ENCODE results near the gene TOM1L2. TPM values are rescaled to one million over a fixed set of nuclear protein-coding genes. Genes with fewer than 3 reads are reported as not detected.

The TOM1L2 gene
- polyA plus RNA-seq, 1 donor from 2014 or later, result 40.9 TPM

DNA sequence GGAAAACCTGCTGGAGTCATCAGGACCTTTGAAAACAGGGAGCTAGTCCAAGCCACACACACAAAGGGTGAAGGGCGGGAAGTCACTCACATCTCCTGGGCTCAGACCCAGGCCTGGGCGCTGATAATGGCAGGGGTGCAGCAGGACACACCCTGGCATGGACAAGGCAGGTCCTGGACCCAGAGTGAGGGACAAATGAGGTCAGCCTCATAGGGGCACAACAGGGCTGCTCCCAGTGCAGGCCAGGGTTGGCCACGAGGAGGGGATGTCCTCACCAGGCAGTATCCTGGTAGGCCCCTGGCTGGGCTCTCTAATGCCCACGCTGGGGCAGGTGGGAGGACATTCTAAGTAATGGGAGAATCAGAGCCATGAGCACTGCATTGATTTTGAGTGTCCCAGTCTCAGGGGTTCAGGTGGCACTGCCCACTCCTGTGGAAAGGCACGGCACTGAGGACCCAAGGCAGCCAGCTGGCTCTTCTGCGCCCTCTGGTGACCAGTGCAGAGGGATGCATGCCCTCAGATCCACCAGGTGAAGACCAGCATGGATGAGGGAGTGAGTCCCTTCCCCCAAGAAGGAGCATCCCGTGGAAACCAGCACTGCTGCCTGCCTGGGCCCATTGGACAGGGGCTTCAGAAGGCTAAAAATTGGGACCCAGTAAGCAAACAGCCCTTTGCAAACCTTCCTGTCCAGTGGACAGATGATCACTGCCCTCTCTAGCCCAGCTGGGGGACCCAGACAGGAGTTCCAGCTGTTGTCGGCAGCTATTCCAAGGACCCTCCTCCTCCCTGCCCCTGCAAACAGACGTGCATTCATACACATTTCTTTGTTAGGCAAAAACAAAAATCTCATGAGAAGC lies 112.1 kb downstream of the TOM1L2 start:
- H4K20me1 ChIP-seq (ENCODE audit: insufficient read depth), result no peaks in the 10 kb centered on the region

DNA sequence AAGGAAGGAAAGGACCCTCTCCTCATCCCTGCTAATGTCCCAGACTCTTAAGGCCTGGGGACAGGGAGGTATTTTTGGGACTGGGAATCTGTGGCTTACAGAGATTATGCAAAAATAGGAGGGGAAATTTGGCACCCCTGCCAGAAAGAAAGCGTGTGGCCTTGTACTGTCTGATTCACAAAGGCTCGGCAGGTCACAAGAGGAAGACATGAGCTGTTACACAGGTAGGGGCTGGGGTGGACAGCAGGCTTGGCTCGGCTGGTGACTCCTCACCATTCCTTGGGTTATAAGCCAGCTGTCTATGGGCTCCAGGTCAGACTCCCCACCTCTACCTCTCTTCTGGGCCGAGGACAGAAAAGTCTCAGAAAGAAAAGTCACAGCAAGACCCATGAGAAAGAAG lies 114.7 kb downstream of the TOM1L2 start:
- Histone ChIP-seq H2AFZ (ENCODE audit: low read depth, low read length) (no peak overlapping the region), H3K9me2 (ENCODE audit: insufficient read depth, low read length) (no peaks in the 10 kb centered on the region), H3K4me2 (ENCODE audit: low read length) (no peak overlapping the region), H3F3A (ENCODE audit: insufficient read depth, low read length, poor library complexity, severe bottlenecking) (no peaks in the 10 kb centered on the region), H3K79me2 (replicated peaks; ENCODE audit: insufficient read depth, low read length) (no peaks in the 10 kb centered on the region), H3K4me3 (ENCODE audit: low read length) (no peak overlapping the region), H3K36me3 (ENCODE audit: insufficient read depth, low read length) (no peaks in the 10 kb centered on the region), H3K27ac (ENCODE audit: low read length) (no peak overlapping the region), H4K20me1 (ENCODE audit: insufficient read depth) (no peaks in the 10 kb centered on the region), H3K9me3 (ENCODE audit: low read length) (no peaks in the 10 kb centered on the region), H3K9ac (ENCODE audit: low read length) (no peak overlapping the region), H3K27me3 (ENCODE audit: insufficient read depth, low read depth, low read length) (no peaks in the 10 kb centered on the region)
- no peak for TF ChIP-seq POLR2AphosphoS5 (IDR thresholded peaks at IDR 0.05)

More for the DNA sequence above, 112.1 kb downstream of the TOM1L2 start:
- no peaks in the 10 kb centered on the region for H3K36me3 ChIP-seq (ENCODE audit: insufficient read depth, low read length)
- H3K79me2 ChIP-seq (replicated peaks; ENCODE audit: insufficient read depth, low read length), result no peaks in the 10 kb centered on the region
- no peak overlapping the region for H3K27ac ChIP-seq (ENCODE audit: low read length)
- TF ChIP-seq POLR2AphosphoS5 (IDR thresholded peaks at IDR 0.05), result no peak
- peak; percentile 88 for TF ChIP-seq RAD21 (conservative IDR thresholded peaks at IDR 0.05)
- TF ChIP-seq SMC3 (conservative IDR thresholded peaks at IDR 0.05; ENCODE audit: poor library complexity), result peak; percentile 94
- TF ChIP-seq, protein P1, sequence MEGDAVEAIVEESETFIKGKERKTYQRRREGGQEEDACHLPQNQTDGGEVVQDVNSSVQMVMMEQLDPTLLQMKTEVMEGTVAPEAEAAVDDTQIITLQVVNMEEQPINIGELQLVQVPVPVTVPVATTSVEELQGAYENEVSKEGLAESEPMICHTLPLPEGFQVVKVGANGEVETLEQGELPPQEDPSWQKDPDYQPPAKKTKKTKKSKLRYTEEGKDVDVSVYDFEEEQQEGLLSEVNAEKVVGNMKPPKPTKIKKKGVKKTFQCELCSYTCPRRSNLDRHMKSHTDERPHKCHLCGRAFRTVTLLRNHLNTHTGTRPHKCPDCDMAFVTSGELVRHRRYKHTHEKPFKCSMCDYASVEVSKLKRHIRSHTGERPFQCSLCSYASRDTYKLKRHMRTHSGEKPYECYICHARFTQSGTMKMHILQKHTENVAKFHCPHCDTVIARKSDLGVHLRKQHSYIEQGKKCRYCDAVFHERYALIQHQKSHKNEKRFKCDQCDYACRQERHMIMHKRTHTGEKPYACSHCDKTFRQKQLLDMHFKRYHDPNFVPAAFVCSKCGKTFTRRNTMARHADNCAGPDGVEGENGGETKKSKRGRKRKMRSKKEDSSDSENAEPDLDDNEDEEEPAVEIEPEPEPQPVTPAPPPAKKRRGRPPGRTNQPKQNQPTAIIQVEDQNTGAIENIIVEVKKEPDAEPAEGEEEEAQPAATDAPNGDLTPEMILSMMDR (IDR thresholded peaks at IDR 0.05; ENCODE audit: poor library complexity, severe bottlenecking), result peak; percentile 90
- no peak overlapping the region for H3K4me2 ChIP-seq (ENCODE audit: low read length)
- H3K4me3 ChIP-seq (ENCODE audit: low read length), result no peak overlapping the region
- H3K9ac ChIP-seq (ENCODE audit: low read length), result no peak overlapping the region
- H3K27me3 ChIP-seq (ENCODE audit: insufficient read depth, low read depth, low read length), result no peaks in the 10 kb centered on the region
- no peak overlapping the region for H2AFZ ChIP-seq (ENCODE audit: low read depth, low read length)
- no peaks in the 10 kb centered on the region for H3K9me2 ChIP-seq (ENCODE audit: insufficient read depth, low read length)
- no peaks in the 10 kb centered on the region for H3F3A ChIP-seq (ENCODE audit: insufficient read depth, low read length, poor library complexity, severe bottlenecking)
- no peaks in the 10 kb centered on the region for H3K9me3 ChIP-seq (ENCODE audit: low read length)

DNA sequence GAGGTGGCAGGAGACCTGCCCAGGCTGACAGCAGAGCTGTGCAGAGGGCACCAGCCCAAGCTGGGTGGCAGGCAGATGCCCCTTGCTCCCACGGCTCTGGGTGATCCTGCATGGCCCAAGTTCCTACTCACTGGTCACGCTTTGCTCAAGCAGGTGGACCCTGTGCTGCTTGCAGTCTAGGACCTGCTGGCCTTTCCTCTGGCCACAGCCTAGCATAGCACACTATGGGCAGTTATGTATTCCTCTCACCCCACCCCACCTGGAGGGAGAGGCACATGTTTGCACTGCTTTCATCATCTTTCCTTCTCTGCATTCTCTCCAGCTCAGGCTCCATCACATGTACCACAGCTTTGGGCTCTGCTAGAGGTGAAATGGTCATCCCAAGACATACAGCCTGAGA lies 115.8 kb downstream of the TOM1L2 start:
- Histone ChIP-seq H2AFZ (ENCODE audit: low read depth, low read length) (no peak overlapping the region), H3K9me2 (ENCODE audit: insufficient read depth, low read length) (no peaks in the 10 kb centered on the region), H3K4me3 (ENCODE audit: low read length) (no peak overlapping the region), H3K4me2 (ENCODE audit: low read length) (no peak overlapping the region), H3K9ac (ENCODE audit: low read length) (no peak overlapping the region), H3K79me2 (replicated peaks; ENCODE audit: insufficient read depth, low read length) (no peaks in the 10 kb centered on the region), H3F3A (ENCODE audit: insufficient read depth, low read length, poor library complexity, severe bottlenecking) (no peaks in the 10 kb centered on the region), H3K9me3 (ENCODE audit: low read length) (no peaks in the 10 kb centered on the region), H4K20me1 (ENCODE audit: insufficient read depth) (no peaks in the 10 kb centered on the region), H3K36me3 (ENCODE audit: insufficient read depth, low read length) (no peaks in the 10 kb centered on the region), H3K27ac (ENCODE audit: low read length) (no peak overlapping the region), H3K27me3 (ENCODE audit: insufficient read depth, low read depth, low read length) (no peaks in the 10 kb centered on the region)
- TF ChIP-seq, protein P2, sequence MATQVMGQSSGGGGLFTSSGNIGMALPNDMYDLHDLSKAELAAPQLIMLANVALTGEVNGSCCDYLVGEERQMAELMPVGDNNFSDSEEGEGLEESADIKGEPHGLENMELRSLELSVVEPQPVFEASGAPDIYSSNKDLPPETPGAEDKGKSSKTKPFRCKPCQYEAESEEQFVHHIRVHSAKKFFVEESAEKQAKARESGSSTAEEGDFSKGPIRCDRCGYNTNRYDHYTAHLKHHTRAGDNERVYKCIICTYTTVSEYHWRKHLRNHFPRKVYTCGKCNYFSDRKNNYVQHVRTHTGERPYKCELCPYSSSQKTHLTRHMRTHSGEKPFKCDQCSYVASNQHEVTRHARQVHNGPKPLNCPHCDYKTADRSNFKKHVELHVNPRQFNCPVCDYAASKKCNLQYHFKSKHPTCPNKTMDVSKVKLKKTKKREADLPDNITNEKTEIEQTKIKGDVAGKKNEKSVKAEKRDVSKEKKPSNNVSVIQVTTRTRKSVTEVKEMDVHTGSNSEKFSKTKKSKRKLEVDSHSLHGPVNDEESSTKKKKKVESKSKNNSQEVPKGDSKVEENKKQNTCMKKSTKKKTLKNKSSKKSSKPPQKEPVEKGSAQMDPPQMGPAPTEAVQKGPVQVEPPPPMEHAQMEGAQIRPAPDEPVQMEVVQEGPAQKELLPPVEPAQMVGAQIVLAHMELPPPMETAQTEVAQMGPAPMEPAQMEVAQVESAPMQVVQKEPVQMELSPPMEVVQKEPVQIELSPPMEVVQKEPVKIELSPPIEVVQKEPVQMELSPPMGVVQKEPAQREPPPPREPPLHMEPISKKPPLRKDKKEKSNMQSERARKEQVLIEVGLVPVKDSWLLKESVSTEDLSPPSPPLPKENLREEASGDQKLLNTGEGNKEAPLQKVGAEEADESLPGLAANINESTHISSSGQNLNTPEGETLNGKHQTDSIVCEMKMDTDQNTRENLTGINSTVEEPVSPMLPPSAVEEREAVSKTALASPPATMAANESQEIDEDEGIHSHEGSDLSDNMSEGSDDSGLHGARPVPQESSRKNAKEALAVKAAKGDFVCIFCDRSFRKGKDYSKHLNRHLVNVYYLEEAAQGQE (IDR thresholded peaks at IDR 0.05; ENCODE audit: borderline replicate concordance), result no peak
- TF ChIP-seq POLR2AphosphoS5 (IDR thresholded peaks at IDR 0.05) (no peak), EZH2 (IDR thresholded peaks at IDR 0.05; ENCODE audit: borderline replicate concordance, insufficient read depth, low read length, poor library complexity, severe bottlenecking) (no peak), TAF1 (IDR thresholded peaks at IDR 0.05; ENCODE audit: low read depth) (no peak), RAD21 (conservative IDR thresholded peaks at IDR 0.05) (no peak), SMC3 (conservative IDR thresholded peaks at IDR 0.05; ENCODE audit: poor library complexity) (no peak), EP300 (conservative IDR thresholded peaks at IDR 0.05; ENCODE audit: poor library complexity, severe bottlenecking) (no peak), MXI1 (conservative IDR thresholded peaks at IDR 0.05; ENCODE audit: poor library complexity, severe bottlenecking) (no peak)
- TF ChIP-seq, protein P1 (IDR thresholded peaks at IDR 0.05; ENCODE audit: poor library complexity, severe bottlenecking), result no peak

Measured in neural cell (in vitro differentiated cells).